22Rv1 (cell line): Measurements from ENCODE around the gene NOPCHAP1.
"Not testable (repeated sequence)": the region's sequence is repeated elsewhere in the genome, so short reads cannot be mapped to it uniquely, and the experiment has no call there.

ENCODE experiments used
- H3K27ac ChIP-seq: fragments of 450-650 bp; 2 replicates; pipeline ENCODE4 v1.5.1; 2017
- ZFX ChIP-seq: fragments of 450-650 bp; IDR thresholded peaks from 2 replicates; pipeline ENCODE4 v1.6.1; 2017; ENCODE audit warnings: antibody characterized with exemption, borderline replicate concordance
- TF ChIP-seq, protein P1 (sequence below): fragments of 450-650 bp; IDR thresholded peaks from 2 replicates; pipeline ENCODE4 v1.5.1; 2017; ENCODE audit warnings: mild to moderate bottlenecking

The NOPCHAP1 gene, protein sequence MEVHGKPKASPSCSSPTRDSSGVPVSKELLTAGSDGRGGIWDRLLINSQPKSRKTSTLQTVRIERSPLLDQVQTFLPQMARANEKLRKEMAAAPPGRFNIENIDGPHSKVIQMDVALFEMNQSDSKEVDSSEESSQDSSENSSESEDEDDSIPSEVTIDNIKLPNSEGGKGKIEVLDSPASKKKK

DNA sequence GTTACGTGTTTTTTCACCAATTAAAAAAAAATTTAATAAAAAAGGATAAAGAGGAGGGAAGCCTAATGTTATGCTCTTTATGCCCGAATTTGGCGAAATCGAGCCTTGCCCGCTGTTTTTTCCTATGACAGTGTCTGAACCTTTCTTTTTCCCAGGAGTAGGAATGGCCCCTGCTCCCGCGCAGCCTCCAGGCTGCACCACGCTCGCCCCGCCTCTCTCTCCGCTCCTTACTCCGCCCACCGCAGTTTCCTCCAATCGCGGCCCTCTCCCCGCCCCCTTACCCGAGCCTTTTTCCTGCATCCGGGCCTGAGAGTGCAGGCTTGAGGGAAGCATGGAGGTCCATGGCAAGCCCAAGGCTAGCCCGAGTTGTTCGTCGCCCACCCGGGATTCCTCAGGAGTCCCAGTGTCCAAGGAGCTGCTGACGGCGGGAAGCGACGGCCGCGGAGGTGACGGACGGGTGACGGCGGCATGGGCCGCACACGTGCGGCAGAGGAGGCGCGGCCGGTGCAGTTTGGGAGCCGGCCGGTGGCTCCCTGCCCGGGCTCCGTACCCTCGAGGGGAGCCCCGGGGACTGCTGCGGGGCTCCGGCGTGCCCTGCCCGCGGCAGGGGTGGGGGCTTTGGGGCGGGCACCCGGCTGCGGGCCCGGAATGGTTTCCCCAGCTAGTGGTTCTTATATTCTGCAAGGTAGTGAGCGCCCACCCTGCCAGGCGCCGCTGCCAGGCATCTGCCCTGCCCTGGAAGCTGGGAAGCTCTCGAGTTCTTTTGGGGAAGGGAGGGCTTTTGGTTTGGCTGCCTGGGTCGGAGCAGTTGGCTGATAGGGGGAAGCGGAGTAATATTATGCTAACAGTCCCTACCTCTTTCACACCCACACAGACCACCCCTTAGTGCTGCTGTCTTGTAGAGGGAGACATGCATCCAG, at the start of gene NOPCHAP1:
Gene NOPCHAP1, plus strand, starts transcription at position 295 of the 920 bp plus-strand sequence. Its CDS starts 37 bp downstream, at position 332.
- H3K27ac ChIP-seq, result peak within 1 kb of the TSS; percentile 64
- no peak for TF ChIP-seq ZFX
- TF ChIP-seq, protein P1, sequence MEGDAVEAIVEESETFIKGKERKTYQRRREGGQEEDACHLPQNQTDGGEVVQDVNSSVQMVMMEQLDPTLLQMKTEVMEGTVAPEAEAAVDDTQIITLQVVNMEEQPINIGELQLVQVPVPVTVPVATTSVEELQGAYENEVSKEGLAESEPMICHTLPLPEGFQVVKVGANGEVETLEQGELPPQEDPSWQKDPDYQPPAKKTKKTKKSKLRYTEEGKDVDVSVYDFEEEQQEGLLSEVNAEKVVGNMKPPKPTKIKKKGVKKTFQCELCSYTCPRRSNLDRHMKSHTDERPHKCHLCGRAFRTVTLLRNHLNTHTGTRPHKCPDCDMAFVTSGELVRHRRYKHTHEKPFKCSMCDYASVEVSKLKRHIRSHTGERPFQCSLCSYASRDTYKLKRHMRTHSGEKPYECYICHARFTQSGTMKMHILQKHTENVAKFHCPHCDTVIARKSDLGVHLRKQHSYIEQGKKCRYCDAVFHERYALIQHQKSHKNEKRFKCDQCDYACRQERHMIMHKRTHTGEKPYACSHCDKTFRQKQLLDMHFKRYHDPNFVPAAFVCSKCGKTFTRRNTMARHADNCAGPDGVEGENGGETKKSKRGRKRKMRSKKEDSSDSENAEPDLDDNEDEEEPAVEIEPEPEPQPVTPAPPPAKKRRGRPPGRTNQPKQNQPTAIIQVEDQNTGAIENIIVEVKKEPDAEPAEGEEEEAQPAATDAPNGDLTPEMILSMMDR, result 0 out of 2 replicates have a peak, but pooled peaks have one; percentile 4

DNA sequence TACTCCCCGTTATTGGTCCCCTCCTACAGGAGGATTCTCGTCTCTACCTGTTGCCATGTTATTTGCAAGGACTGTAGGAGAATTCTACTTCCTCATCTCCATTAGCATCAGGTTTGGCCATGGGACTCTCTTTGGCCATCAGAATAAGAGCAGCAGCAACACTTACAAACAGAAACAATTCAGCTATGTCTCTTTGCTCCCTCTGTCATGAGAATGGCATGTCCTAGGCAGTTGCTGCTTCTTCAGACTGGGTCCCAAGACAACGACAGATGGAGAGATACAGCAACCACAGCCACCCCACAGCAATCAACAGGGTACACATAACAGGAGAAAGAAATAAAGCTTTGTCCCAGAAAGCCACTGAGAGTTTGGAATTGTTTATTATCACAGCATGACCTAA, 47.7 kb upstream of the NOPCHAP1 start:
- TF ChIP-seq, protein P1, result no peak
- TF ChIP-seq ZFX, result no peak
- no peak overlapping the region for H3K27ac ChIP-seq

DNA sequence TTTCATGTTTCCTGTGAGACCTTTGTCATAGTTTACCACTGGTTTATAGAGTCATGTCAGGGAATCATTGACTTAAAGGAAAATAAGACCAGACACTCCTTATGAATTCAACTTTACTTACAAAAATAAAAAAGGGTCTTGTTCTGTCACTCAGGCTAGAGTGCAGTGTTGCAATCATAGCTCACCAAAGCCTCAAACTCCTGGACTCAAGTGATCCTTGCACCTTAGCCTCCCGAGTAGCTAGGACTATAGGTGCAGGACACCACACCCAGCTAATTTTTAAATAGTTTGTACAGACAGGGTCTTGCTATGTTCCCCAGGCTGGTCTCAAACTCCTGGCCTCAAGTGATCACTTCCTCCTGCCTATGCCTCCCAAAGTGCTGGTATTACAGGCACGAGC, 47.0 kb upstream of the NOPCHAP1 start:
- H3K27ac ChIP-seq, result no peak overlapping the region
- no peak for TF ChIP-seq ZFX
- TF ChIP-seq, protein P1, result no peak

DNA sequence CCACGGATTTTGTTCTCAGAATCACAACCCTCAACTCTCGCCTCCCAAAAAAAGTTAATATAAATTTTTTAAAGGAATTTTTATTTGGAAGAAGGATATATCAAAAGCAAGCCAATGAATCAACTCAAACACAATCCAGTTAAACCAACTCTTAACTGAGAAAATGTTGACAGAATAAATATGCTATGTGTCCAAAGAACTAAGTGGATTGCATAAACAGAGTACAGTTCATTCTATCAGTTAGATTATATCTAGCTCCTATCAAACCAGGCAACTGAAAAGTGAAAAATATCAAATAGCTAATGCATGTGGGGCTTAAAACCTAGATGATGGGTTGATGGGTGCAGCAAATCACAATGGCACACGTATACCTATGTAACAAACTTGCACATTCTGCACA, 44.7 kb upstream of the NOPCHAP1 start:
- H3K27ac ChIP-seq, result no peak overlapping the region
- no peak for TF ChIP-seq ZFX
- TF ChIP-seq, protein P1, result no peak

DNA sequence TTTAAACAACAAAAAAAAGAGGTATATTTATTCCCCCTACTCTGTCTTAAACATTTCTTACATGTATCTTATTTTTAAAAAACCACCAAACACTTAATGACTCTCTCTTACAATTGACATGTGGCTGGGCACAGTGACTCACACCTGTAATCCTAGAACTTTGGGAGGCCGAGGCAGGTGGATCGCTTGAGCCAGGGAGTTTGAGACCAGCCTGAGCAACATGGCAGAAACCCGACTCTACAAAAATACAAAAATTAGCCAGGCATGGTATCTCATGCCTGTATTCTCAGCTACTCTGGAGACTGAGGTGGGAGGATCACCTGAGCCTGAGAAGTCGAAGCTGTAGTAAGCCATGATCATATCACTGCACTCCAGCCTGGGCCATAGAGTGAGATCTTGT, 44.0 kb upstream of the NOPCHAP1 start:
- TF ChIP-seq, protein P1, result no peak
- TF ChIP-seq ZFX, result no peak
- H3K27ac ChIP-seq, result no peak overlapping the region

DNA sequence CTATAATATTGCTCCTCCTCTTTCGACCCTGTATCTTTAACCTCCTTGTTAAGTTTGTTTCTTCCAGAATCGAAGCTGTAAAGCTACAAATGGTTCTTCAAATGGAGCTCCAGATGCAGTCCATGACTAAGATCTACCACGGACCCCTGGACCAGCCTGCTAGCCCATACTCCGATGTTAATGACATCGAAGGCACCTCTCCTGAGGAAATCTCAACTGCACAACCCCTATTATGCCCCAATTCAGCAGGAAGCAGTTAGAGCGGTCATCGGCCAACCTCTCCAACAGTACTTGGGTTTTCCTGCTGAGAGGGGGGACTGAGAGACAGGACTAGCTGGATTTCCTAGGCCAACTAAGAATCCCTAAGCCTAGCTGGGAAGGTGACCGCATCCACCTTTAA, 42.7 kb upstream of the NOPCHAP1 start:
- H3K27ac ChIP-seq, result not testable (repeated sequence)

DNA sequence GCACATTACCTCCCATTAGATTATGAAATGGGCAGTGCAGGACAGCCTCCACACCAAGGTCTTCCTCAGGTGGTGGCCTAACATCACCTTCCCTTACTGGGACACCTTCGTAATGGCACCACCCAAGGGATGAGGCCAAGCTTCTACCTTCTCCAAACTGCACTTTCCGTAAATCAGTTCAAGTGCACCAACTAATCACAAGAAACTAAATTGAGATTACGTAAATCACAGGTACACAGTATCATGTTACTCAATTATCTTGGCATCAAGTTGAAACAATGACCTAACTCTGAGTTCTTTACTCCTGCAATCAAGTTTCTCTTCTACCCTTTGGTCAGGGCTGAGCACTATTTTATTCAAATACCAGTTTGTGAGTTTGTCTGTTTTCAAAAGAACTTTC, 41.9 kb upstream of the NOPCHAP1 start:
- TF ChIP-seq ZFX, result no peak
- TF ChIP-seq, protein P1, result no peak
- no peak overlapping the region for H3K27ac ChIP-seq

DNA sequence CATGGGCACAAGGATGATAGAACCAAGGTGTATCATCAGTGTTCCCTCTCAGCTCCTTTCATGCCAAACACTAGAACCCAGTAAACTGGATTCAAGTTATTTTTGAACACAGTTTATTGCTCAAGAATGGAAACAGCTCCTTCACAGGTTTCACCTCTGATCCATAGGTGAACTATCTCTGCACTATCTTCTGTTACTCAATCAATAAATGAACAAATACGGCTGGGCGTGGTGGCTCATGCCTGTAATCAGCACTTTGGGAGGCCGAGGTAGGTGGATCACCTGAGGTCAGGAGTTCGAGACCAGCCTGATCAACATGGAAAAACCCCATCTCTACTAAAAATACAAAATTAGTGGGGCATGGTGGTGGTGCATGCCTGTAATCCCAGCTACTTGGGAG, 37.4 kb upstream of the NOPCHAP1 start:
- not testable (repeated sequence) for H3K27ac ChIP-seq
